ENCODE results near the gene CCDC195.

Gene CCDC195, protein sequence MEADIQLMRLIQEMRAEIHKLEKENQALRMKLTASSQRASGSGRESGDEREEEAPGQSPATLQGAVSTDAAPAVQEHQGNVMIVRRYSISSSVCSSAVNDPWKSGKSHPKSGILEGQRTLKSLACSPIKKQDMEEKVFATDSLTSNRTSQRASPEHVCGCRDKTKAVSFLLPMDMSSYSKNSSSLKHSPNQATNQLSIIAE

DNA sequence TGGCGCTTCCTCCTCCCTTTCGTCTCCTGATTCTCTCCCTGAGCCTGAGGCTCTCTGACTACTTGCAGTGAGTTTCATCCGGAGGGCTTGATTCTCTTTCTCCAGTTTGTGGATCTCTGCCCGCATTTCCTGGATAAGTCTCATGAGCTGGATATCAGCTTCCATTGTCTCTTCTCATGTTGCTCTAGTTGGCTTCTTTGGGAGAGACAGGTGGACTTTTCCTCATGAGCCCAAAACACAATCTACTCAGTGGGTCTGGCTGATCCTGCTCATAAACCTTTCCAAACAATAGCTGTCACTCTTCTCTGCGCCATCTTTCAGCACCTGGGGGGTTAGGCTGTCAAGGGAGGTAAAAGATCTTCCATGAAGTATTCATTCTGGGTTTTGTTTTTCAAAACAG is at the start of gene CCDC195:
CCDC195 (minus strand) TSS at position 165 of the 400 bp plus-strand sequence; CDS start at position 165, 0 bp downstream.
- DNase-seq: no peak

DNA sequence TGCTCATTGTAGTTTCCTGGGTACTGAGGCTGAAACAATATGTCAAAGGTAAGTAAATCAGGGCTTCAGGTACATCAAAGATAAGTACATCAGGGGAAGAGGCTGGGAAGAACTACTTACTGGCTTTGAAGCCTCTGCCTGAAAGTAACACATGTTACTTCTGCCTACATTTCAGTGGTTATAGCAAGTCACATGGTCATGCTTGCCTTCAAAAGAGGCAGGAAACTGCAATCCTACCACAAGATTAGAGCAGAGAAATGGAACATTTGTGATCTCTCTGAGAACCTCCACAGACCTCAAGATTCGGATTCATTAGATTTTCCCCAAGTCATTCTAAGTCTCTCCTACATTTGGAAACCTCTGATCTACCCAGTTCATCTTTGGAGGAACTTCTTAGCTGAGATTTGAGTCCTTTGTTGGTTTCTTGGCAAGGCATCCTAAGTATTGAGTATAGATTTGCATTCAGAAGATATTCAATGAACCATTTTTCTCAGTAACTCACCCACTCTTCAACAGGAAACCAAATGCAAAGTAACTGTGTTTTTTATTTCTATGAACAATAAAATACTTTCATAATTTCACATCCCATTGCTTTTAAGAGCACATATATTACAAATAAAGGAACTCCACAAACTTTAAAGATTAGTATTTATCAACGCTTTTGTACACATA is 48.5 kb upstream of the CCDC195 start:
- no peak for DNase-seq

DNA sequence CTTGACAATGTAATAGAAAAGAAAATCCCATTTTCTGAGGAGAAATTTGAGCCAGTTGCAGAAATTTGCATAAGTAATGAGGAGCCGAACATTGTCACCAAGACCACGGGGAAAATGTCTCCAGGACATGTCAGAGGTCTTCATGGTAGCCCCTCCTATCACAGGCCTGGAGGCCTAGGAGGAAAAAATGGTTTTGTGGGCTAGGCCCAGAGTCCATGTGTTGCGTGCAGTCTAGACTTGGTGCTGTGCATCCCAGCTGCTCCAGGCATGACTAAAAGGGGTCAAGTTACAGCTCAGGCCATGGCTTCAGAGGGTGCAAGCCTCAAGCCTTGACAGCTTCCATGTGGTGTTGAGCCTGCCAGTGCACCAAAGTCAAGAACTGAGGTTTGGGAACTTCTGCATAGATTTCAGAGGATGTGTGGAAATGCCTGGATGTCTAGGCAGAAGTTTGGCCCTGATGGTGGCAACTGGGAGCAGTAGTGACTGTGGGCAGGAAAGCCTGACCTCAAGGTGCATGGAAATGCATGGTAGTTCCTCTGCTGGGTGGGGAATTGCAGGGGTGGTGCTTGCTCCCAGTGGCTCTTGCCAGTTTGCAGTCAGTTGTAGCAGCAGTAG is 41.9 kb upstream of the CCDC195 start:
- no peak for DNase-seq

DNA sequence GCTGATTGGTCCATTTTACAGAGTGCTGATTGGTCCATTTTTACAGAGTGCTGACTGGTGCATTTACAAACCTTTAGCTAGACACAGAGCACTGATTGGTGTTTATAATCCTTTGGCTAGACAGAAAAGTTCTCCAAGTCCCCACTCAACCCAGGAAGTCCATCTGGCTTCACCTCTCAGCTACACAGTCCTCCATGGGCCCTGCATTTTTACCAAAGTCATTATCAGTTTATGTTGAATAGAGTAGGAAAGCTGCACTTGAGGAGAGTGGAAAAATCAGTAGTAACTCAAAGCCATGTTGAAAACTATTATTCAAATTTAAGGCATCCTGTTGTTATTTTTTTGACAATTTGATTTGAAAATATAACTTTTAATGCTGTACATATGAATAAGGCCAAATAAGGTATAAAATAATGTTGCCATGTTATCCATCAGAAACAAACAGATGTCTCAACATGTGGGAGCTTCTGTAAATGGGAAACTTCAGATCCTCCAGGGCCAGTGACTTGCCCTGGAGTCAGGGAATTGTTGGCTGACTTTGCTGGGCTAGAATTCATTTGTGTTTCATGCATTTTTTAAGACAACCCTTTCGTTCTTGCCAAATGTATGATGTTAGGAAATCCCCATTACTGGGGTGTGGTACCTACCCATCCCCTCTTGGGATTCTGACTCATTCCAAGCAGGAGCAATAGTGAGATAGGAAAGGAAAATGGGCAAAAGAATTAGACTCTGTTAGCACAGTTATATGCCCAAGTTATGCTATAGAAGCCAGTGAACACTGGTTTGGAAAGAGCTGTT is 37.8 kb upstream of the CCDC195 start:
- no peak for DNase-seq

- no peak for DNase-seq
These were observed 36.0 kb upstream of the CCDC195 start for GRCh38 chr2:224751996-224752698.

DNA sequence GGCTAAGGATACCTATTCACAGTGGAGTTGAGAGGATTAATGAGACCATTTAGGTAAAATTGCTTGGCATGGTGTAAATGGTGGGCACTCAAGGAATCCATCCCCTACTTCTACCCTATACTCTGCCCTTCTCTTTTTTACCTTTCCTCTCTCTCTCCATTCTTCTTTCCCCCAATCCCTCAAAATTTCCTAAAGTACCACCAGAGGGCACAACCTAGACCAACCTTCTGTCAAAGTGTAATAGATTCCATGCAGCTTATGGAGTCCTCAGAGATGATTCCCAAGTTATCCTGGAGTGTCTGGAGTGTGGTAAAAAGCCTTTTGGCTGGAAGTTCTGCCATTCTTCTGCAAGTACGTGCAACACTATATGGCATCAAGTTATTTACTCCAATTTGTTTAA is 33.0 kb upstream of the CCDC195 start:
- DNase-seq: no peak

GRCh38 chr2:224747765-224748164 is 31.6 kb upstream of the CCDC195 start:
- DNase-seq: no peak

- DNase-seq: no peak
These were observed 20.1 kb upstream of the CCDC195 start for GRCh38 chr2:224736227-224736626.

DNA sequence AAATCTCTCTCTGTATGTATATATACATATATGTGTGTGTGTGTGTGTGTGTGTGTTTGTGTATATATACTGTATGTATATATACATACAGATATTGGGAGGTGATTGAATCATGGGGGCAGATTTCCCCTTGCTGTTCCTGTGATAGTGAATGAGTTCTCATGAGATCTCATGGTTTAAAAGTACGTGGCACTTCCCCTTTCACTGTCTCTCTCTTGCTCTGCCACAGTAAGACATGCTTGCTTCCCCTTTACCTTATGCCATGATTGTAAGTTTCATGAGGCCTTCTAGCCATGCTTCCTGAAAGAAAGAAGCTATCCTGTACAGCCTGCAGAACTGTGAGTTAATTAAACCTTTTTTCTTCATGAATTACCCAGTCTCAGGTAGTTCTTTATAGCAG is 18.8 kb upstream of the CCDC195 start:
- DNase-seq: no peak

DNA sequence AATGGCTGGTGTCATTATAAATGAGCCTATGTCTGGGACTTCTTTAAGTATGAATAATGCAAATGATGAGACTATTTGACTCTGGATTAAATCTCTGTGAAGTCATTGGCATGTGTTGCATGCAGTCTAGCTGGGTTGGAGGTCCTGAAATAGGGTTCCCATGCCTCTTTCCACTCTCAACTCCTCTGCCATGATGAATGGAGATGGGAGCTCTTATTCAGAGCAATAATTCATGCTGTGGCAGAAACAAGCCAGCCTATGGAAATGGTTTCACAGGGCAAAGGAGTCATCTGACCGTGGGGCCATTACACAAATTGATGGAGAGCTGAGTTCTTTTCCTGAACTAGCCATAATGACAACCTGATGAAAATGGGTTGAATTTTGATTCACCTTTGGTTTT is 15.5 kb upstream of the CCDC195 start:
- no peak for DNase-seq

GRCh38 chr2:224729435-224729834 is 13.3 kb upstream of the CCDC195 start:
- DNase-seq: no peak

DNA sequence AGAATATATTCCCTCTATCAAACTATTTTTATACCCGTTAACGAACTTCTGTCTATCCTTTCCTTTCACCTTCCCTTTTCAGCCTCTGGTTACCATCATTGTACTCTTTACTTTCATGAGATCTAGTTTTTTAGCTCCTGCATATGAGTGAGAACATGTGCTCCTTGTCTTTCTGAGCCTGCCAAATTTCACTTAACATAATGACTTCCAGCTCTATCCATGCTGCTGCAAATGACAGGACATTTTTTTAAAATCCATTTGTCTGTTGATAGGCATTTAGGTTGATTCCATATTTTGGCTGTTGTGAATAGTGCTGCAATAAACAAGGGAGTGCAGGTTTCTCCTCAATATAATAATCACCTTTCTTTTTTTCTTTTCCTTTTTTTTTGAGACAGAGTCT is 8.2 kb upstream of the CCDC195 start:
- no peak for DNase-seq

DNA sequence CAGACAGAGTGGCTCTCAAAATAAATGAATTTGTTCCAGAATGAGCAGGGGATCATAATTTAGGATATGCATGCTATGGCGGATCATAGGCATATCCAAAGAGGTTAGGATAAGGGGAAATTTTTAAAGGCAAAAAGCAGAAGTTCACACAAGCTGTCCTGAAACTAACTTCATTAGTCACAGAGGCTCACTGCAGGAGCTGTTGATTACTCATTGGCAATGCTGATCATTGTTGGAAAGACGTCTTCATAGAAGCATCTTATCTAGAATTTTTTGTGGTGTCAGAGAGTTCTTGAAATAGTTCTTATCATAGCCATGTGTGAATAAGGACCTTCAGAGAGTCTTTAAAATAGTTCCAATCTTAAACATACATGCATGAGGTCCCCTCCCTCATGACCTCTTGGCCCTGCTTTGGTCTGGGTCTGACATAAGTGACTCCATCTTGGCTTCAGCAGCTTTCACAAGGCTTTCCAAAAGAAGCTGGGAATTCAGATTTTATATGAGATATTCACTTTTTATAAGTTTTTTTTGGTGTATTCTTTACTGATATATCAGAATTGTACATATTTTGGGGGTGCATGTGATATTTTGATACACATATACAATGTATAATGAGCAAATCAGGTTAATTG is 7.5 kb upstream of the CCDC195 start:
- peak; percentile 33 for DNase-seq

DNA sequence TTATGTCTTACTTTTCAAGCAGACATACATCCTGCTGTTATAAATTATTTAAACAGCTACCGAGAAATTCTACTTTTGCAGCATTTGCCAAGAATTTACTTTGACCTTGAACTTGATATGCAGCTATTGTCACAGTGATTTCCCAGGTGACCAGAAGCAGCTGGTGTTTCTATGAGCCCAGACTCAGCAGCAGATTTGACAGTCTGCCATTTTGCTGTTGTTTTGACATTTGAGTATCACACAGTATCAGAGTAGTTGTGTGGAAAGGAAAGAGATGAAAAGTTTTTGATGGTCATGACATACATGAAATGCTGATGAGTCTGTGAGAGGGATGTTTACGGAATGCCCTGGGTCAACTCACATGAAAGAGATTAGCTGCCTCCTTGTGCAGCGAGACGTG is 6.6 kb upstream of the CCDC195 start:
- DNase-seq: no peak

DNA sequence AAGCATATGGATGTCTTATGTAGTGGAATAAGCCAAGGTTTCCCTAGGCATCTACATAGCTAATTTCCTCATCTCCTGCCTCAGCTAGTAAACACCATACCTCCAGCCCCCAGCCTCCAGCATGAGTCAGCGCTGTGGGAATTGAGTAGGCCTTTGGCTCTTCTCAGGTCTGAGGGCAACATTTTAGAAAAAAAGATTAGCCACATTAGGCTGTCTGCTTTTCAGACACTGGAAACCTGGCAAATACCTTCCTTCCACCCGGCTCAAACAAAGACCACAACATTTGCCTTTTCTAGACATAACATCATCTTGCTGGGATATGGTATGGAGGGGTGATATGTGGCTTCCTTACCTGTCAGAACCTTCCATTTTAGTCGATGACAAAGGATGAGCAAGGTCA is 6.1 kb upstream of the CCDC195 start:
- DNase-seq: no peak

- DNase-seq: no peak
These were observed 756 bp upstream of the CCDC195 start for GRCh38 chr2:224716921-224717320.

DNA sequence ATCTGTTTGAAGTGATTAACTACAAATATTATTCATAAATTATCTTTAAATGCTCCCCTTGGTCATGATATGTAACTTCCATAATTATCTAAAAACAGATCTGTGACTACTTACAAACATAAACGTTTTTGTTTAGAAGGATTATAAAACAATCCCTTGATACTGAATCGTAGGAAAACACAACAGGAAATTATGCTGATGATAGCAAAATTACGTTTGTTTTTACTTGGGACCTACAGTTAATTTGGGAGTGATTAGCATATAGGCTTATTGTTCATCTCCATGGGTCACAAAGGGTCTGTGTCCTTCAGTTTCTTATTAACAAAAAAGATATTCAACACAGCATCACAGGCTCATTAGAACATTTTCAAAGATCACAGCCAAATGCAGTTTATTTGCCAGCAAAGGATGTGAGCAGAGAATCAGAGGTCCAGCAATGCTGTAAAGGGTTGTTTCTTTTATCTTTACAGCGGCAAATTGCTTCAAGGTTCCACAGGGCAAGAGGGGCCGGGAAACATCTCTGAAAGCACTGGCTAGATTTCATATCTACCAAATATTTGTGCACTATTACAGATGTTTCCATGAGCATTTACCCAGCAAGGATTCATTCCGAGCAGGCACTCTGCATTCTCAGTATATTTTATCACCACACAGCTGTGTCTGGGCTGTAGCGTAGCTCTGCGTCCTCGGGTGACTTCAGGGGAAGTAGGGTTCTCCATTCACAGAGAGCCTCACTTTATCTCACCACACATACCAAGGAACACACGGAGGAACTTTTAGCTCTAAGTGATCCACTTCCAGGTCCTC is 4.1 kb downstream of the CCDC195 start:
- no peak for DNase-seq

DNA sequence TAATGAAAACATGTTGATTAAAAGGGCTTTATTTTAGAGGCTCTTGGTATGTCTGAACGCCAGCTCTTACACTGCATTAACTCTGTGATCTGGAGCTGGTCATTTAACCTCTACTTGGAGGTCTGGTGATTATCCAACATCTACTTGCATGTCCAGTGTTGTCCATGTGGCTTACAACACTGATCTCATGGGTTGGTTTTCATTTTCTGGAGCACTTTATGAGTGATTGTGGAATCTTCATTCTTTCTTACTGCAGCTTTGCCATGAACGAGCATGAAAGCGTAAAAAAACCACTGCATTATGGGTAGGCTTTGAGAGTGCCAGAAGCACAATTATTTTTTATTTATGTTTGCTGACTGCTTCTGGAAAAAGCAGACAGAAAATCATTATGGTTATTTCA is 4.8 kb downstream of the CCDC195 start:
- DNase-seq: no peak

DNA sequence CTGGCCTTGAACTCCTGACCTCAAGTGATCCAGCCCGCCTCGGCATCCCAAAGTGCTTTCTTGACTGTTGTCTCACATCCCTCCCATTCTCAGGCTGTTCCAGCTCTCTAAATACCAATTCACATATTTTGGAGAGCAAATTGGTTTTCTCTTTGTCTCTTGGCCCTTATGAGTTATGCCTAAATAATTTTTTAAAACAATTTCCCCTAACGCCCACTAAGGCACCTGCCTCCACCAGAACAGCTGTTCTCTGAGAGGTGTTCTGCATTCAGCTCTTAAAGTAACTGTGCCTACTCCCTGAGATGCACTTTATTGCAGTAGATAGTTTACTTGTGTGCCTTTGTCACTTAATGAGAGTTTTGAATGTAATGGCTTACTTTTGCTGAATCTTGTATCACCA is 6.9 kb downstream of the CCDC195 start:
- DNase-seq: no peak

- DNase-seq: no peak
These were observed 21.7 kb downstream of the CCDC195 start for GRCh38 chr2:224694502-224694901.

DNA sequence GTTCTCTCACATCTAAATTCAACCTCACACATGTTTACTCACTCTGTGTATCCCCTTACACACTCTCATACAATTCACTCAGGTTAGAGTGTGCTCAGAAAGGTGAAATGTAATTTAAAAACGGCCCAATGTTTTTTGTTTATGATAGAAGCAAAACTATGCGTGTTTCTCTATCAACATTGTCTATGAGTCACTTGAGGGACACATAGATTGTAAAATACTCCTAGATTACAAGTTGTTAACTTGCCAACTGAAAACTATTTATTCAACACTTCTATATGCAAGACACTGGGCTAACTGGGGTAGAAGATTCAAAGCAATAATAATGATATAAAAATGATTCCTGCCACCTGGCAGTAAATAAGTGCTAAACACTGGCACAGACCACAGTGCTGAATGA is 24.6 kb downstream of the CCDC195 start:
- DNase-seq: no peak

DNA sequence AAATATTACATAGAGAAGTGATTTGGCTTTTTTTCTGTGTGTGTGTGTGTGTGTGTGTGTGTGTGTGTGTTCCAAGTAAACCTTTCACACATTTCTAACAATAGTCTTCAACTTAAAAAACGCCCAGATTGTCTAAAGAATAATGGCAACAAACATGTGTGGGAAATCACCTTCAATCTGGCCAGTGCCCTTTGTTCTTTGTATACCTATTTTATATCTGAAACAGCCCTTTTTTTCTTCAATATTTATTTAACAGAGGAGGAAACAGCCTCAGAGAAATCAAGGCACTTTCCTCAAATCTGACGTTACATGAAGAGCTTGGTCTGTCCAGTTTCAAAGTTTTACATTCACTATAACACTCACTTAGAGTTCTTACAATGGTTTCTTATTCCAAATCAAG is 25.3 kb downstream of the CCDC195 start:
- no peak for DNase-seq
